SK-N-MC (cell line): ENCODE results near the gene DOK5.

Experiments used
- DNase-seq: peaks from one replicate; pipeline ENCODE4 v3.0.0-alpha.2; 2011; ENCODE audit warnings: low read depth, low spot score
- H3K27ac ChIP-seq: fragments of 200-600 bp; sonication (generic); 2 replicates; pipeline ENCODE4 v1.5.1; 2016; ENCODE audit warnings: mixed run types
- H3K36me3 ChIP-seq: fragments of 200-600 bp; sonication (generic); 2 replicates; pipeline ENCODE4 v1.6.1; 2017; ENCODE audit warnings: antibody characterized with exemption, low read length, mixed read lengths; ENCODE audit not compliant: insufficient read depth
- H3K4me3 ChIP-seq: fragments of 200-600 bp; sonication (generic); 2 replicates; pipeline ENCODE4 v1.5.1; 2016
- H3K9ac ChIP-seq: fragments of 200-600 bp; sonication (generic); 2 replicates; pipeline ENCODE4 v1.8.0; 2017; ENCODE audit warnings: mixed run types, mixed read lengths; ENCODE audit not compliant: insufficient read length
- H3K9me3 ChIP-seq: fragments of 200-600 bp; sonication (generic); 2 replicates; pipeline ENCODE4 v1.6.1; 2017; ENCODE audit warnings: low read depth, mild to moderate bottlenecking, antibody characterized with exemption, low read length, moderate library complexity, mixed read lengths
- EZH2 ChIP-seq: fragments of 200-600 bp; sonication (generic); IDR thresholded peaks from one replicate; pipeline ENCODE4 v1.6.1; 2017; ENCODE audit warnings: antibody characterized with exemption
- FOXP2 ChIP-seq: optimal IDR thresholded peaks from 2 replicates; pipeline ENCODE3; 2011; ENCODE audit warnings: mild to moderate bottlenecking, moderate library complexity; ENCODE audit not compliant: insufficient read depth; ENCODE audit errors: extremely low read length, control extremely low read depth
- POLR2AphosphoS5 ChIP-seq: IDR thresholded peaks from 2 replicates; pipeline ENCODE4 v1.6.1; 2012; ENCODE audit warnings: mild to moderate bottlenecking, low read depth, low read length, borderline replicate concordance

Gene DOK5

GRCh38 chr20:54608039-54608745 is 132.8 kb downstream of the DOK5 start:
- H3K9ac ChIP-seq = no peak overlapping the region

DNA sequence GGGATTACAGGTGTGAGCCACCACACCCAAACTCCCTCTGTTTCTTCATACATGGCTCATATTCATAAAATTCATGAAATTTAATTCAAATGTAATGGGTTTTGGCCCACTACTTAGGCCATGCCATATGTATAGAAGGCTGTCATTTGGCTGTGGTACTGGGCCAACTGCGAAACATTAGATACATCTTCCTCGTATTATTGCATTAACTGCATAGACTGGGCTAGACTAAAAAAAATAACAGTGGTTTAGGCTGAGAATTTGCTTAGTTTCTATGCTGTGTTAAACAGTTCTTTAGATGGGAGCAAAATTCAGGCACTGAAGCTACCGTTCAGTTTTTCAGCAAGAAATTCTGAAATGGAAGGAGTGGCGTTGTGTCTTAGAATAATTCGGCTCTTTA is 133.6 kb downstream of the DOK5 start:
- DNase-seq = no peak
- Histone ChIP-seq H3K27ac (no peak overlapping the region), H3K9me3 (no peaks in the 10 kb centered on the region), H3K4me3 (no peak overlapping the region), H3K9ac (no peak overlapping the region), H3K36me3 (no peaks in the 10 kb centered on the region)
- TF ChIP-seq FOXP2 = no peak
- TF ChIP-seq EZH2 = no peak
- no peak for TF ChIP-seq POLR2AphosphoS5

More at GRCh38 chr20:54608039-54608745, 132.8 kb downstream of the DOK5 start:
- Histone ChIP-seq H3K4me3 (no peak overlapping the region), H3K9me3 (no peaks in the 10 kb centered on the region), H3K27ac (no peak overlapping the region), H3K36me3 (no peaks in the 10 kb centered on the region)
- TF ChIP-seq EZH2 (no peak), FOXP2 (no peak), POLR2AphosphoS5 (no peak)
- no peak for DNase-seq

DNA sequence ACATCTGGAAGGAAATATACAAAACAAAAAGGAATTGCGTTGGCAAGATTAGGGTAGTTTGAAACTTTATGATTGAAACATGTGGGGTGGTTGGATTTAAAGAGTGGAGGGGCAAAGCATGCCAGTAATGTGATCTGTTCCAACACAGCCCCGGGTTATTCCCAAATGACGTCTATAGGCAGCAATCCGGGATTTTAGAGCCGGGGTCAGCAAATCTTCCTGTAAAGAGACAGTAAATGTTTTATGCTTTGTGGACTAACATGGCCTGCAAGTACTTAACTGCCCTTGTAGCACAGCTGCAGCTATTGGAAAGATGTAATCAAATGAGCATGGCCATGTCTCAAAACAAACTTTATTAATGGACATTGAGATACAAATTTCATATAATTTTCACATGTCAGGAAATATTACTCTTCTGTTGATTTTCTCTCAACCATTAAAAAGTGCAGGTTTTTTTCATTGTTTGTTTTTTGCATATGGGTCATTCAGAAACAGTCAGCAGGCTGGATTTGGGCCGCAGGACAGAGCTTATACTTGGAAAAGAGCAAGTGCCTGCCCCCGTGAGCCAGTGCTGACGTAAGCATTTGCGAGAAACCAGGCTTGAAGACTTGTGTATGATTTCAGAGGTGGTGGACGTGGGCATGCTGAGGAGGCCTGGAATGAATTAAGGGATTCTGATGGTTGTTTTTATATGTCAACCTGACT is 136.5 kb downstream of the DOK5 start:
- DNase-seq = no peak
- no peak overlapping the region for H3K4me3 ChIP-seq
- no peaks in the 10 kb centered on the region for H3K9me3 ChIP-seq
- no peak overlapping the region for H3K27ac ChIP-seq
- no peak for TF ChIP-seq FOXP2
- no peak for TF ChIP-seq EZH2
- TF ChIP-seq POLR2AphosphoS5 = no peak
- H3K36me3 ChIP-seq = no peaks in the 10 kb centered on the region
- H3K9ac ChIP-seq = no peak overlapping the region

- Histone ChIP-seq H3K9me3 (no peaks in the 10 kb centered on the region), H3K36me3 (no peaks in the 10 kb centered on the region), H3K4me3 (no peak overlapping the region), H3K9ac (no peak overlapping the region), H3K27ac (no peak overlapping the region)
- no peak for DNase-seq
- TF ChIP-seq FOXP2 (no peak), POLR2AphosphoS5 (no peak), EZH2 (no peak)
Measured at GRCh38 chr20:54618412-54618811, 143.0 kb downstream of the DOK5 start.

DNA sequence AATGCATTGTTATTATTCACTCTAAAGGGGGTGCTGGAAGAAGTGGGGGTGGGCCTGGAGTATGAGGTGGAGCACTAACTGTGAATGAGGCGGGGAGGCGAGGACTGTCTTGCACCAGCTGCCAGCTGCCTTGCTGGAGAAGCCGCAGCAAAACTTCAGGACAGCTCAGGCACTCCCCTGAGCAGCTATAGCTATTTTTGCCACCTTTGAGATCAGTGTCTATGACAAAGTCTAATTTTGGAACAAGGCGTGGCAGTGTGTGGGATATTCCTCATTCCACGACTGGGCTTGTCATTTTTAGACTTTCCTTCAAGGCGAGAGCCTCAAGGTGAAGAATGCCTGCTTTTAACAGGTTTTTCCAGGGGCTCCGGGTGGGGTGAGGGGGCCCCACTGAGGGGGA is 143.8 kb downstream of the DOK5 start:
- Histone ChIP-seq H3K36me3 (no peaks in the 10 kb centered on the region), H3K9ac (no peak overlapping the region), H3K9me3 (no peaks in the 10 kb centered on the region), H3K4me3 (no peak overlapping the region), H3K27ac (no peak overlapping the region)
- TF ChIP-seq FOXP2 (no peak), POLR2AphosphoS5 (no peak), EZH2 (no peak)
- DNase-seq = no peak

- DNase-seq = no peak
- Histone ChIP-seq H3K36me3 (no peaks in the 10 kb centered on the region), H3K9me3 (no peaks in the 10 kb centered on the region), H3K4me3 (no peak overlapping the region), H3K27ac (no peak overlapping the region), H3K9ac (no peak overlapping the region)
- TF ChIP-seq POLR2AphosphoS5 (no peak), EZH2 (no peak), FOXP2 (no peak)
Measured at GRCh38 chr20:54619682-54620081, 144.3 kb downstream of the DOK5 start.

DNA sequence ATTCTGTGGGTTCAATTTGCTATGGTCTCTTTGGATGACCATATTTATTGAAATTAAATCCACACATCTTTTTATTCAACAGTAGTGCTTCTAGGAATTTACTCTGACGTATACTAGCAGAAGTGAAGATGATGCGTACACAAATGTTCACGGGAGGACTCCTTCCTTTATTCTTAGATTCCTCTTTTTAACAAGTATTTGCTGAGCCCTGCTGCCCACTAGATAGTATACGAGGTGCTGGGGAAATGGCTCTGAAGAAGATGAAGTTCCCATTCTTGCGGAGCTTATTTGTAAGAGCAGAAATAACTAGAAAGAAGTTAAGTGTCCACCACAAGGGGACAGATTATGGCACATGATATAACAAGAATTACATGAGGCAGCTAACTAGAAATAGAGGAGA is 145.2 kb downstream of the DOK5 start:
- TF ChIP-seq POLR2AphosphoS5 = no peak
- no peak for TF ChIP-seq FOXP2
- TF ChIP-seq EZH2 = no peak
- Histone ChIP-seq H3K36me3 (no peaks in the 10 kb centered on the region), H3K9ac (no peak overlapping the region), H3K27ac (no peak overlapping the region), H3K9me3 (no peaks in the 10 kb centered on the region), H3K4me3 (no peak overlapping the region)
- no peak for DNase-seq

GRCh38 chr20:54622333-54623295 is 147.2 kb downstream of the DOK5 start:
- TF ChIP-seq POLR2AphosphoS5 = no peak
- no peak for TF ChIP-seq FOXP2
- no peak for TF ChIP-seq EZH2

More at GRCh38 chr20:54622333-54623295, 147.2 kb downstream of the DOK5 start:
- Histone ChIP-seq H3K4me3 (no peak overlapping the region), H3K27ac (no peak overlapping the region), H3K36me3 (no peaks in the 10 kb centered on the region), H3K9me3 (no peaks in the 10 kb centered on the region), H3K9ac (no peak overlapping the region)
- no peak for DNase-seq
